ENCODE data around the gene FAM229A. TPM values are rescaled to one million over a fixed set of nuclear protein-coding genes. Genes with fewer than 3 reads are reported as not detected.

The FAM229A gene
- total RNA-seq, 2 experiments from 2014 or later = 4.6 to 5.5 TPM

DNA sequence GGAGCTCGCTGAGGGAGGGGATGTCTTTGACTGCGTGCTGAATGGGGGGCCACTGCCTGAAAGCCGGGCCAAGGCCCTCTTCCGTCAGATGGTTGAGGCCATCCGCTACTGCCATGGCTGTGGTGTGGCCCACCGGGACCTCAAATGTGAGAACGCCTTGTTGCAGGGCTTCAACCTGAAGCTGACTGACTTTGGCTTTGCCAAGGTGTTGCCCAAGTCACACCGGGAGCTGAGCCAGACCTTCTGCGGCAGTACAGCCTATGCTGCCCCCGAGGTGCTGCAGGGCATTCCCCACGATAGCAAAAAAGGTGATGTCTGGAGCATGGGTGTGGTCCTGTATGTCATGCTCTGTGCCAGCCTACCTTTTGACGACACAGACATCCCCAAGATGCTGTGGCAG is 1.4 kb upstream of the FAM229A start:
- no peak for ATAC-seq
- TF ChIP-seq, protein P1, sequence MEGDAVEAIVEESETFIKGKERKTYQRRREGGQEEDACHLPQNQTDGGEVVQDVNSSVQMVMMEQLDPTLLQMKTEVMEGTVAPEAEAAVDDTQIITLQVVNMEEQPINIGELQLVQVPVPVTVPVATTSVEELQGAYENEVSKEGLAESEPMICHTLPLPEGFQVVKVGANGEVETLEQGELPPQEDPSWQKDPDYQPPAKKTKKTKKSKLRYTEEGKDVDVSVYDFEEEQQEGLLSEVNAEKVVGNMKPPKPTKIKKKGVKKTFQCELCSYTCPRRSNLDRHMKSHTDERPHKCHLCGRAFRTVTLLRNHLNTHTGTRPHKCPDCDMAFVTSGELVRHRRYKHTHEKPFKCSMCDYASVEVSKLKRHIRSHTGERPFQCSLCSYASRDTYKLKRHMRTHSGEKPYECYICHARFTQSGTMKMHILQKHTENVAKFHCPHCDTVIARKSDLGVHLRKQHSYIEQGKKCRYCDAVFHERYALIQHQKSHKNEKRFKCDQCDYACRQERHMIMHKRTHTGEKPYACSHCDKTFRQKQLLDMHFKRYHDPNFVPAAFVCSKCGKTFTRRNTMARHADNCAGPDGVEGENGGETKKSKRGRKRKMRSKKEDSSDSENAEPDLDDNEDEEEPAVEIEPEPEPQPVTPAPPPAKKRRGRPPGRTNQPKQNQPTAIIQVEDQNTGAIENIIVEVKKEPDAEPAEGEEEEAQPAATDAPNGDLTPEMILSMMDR (IDR thresholded peaks at IDR 0.05) = no peak
- Mint-ChIP-seq H3K27ac (no peak overlapping the region), H3K27me3 (no peaks in the 10 kb centered on the region), H3K36me3 (ENCODE audit: low read depth) (peaks cover 1% of the 10 kb centered on the region), H3K4me3 (no peak overlapping the region), H3K4me1 (ENCODE audit: low read depth) (peaks cover 20% of the 10 kb centered on the region), H3K9me3 (no peaks in the 10 kb centered on the region)
- ChIA-PET POLR2A (interaction anchor here (0.6 to 1.5 kb wide), 4 partner anchors 8 to 67 kb away, joined by 3 to 4 read pairs (median 4); no protein-coding TSS in a partner anchor), CTCF (no interaction called here)
- intact Hi-C loops (cut with micrococcal nuclease) = no loop called here
- DNase-seq = no peak

DNA sequence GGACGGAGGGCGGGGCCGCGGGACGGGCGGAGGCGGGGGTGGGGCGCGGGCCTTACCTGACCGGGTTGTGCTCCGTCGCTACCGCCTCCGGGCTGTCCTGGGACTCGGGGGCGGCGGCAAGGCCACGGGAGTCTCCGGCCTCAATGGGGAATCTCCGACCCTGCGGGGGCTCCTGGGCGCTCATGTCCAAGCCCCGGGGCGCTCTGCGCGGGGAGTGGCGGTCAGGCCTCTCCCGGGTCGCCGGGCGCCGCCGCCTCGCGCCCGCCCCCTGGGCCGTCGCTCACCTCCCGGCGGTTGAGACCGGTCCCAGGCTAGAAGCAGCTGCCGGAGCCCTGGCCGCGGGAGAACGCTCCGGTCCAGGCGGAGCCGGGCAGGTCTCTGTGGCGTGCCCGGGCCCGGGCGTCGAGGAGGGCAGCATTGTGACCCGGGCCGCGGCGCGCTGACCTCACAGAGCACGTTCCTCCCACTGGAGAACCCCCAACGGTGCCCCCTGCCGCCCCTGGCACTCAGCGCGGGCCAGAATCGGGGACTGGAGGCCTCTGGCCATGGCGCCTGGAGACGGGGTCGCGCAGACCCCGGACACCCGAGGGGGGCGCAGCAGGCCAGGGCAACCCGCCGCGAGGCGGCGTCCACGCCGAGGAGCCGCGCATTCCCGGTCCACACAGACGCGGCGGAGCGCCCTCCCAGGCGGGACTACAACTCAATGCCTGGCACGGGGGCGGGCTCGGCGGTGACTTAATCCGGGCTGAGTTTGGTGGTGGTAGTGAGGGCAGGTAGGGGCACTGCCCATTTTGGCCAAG is 411 bp downstream of the FAM229A start:
- intact Hi-C loops (cut with micrococcal nuclease) = no loop called here
- ChIA-PET CTCF (interaction anchor here (1.5 to 1.7 kb wide), 2 partner anchors 11 to 20 kb away, joined by 3 to 5 read pairs; no protein-coding TSS in a partner anchor), POLR2A (no interaction called here)
- peaks cover 1% of the 10 kb centered on the region for H3K36me3 Mint-ChIP-seq (ENCODE audit: low read depth)
- DNase-seq (peak; percentile 42), ATAC-seq (peak; percentile 58)
- H3K4me1 Mint-ChIP-seq (ENCODE audit: low read depth) = peaks cover 20% of the 10 kb centered on the region
- no peaks in the 10 kb centered on the region for H3K27me3 Mint-ChIP-seq
- H3K9me3 Mint-ChIP-seq = no peaks in the 10 kb centered on the region
- H3K27ac Mint-ChIP-seq = no peak overlapping the region
- TF ChIP-seq, protein P1 (IDR thresholded peaks at IDR 0.05) = peak; percentile 18
- H3K4me3 Mint-ChIP-seq = peak overlapping the region; percentile 6

DNA sequence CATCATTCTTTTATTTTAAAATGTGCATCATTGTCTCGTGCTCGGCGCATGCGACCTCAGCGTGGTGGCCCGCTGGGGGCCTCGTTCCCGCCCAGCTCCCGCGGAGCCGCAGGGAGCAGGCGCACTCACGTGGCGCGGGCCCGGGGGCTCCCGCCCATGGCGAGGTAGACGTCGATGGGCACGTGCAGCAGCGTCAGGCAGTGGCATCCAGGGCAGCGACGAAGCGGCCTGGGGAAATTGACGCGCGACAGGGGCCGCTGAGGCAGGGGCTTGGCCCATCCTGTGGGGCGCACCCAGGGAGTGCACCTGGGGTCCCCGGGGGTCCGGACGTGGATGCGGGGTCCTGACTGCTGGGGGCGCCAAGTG is 994 bp downstream of the FAM229A start:
- ChIA-PET CTCF (no interaction called here), POLR2A (no interaction called here)
- Mint-ChIP-seq H3K4me1 (ENCODE audit: low read depth) (peaks cover 20% of the 10 kb centered on the region), H3K27ac (no peak overlapping the region), H3K9me3 (no peaks in the 10 kb centered on the region), H3K4me3 (no peak overlapping the region), H3K27me3 (no peaks in the 10 kb centered on the region), H3K36me3 (ENCODE audit: low read depth) (peaks cover 1% of the 10 kb centered on the region)
- ATAC-seq (no peak), DNase-seq (no peak)
- TF ChIP-seq, protein P1 (IDR thresholded peaks at IDR 0.05) = no peak
- intact Hi-C loops (cut with micrococcal nuclease) = no loop called here

DNA sequence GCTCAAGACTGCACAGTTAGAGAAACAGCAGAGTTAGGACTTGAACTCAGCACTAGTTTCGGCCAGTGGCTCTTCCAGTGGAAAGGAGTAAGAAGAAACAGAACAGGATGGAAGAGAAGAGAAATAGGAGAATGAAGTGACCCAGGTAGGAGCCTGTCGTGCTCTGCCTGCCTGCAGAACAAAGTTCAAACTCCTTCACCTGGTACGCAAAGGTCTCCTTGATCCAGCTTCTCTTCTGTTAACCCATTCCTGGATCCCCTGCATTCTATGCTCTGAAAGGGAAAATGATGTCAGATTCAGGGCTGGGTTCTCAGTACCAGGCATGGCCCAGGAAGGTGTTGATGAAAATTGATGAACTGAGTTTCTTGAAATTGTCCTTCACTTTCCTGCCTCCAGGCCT is 3.9 kb downstream of the FAM229A start:
- Mint-ChIP-seq H3K36me3 (ENCODE audit: low read depth) (peaks cover 1% of the 10 kb centered on the region), H3K4me3 (no peak overlapping the region), H3K4me1 (ENCODE audit: low read depth) (peaks cover 26% of the 10 kb centered on the region), H3K27me3 (no peaks in the 10 kb centered on the region), H3K9me3 (no peaks in the 10 kb centered on the region), H3K27ac (no peak overlapping the region)
- ChIA-PET POLR2A (no interaction called here), CTCF (interaction anchor here (1.0 to 1.2 kb wide), 3 partner anchors 14 to 143 kb away, joined by 3 to 5 read pairs (median 3); no protein-coding TSS in a partner anchor)
- intact Hi-C loops (cut with micrococcal nuclease) = no loop called here
- ATAC-seq (no peak), DNase-seq (no peak)
- TF ChIP-seq, protein P1 (IDR thresholded peaks at IDR 0.05) = no peak

DNA sequence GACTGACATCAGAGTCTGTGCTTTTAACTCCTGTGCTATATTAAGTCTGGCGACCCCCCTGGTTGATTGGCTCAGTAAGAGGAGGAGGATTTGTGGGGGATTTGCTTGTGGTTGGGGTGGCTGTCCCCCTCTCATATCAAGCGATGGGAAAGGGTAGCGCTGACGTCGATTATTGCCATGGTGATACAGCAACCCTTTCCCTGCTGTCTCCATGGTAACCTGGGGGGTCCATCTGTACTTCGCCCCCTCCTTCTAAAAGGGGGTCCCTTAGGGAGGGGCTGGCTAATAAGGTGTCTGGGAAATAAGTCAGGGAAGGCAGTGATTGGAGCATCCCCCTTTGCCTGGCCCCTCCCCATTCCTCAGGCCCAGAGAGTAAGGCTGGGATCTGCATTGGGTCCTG is 4.7 kb downstream of the FAM229A start:
- POLR2A ChIA-PET = no interaction called here

More for the DNA sequence above, 4.7 kb downstream of the FAM229A start:
- TF ChIP-seq, protein P1 (IDR thresholded peaks at IDR 0.05) = no peak
- H3K27me3 Mint-ChIP-seq = no peaks in the 10 kb centered on the region
- H3K4me1 Mint-ChIP-seq (ENCODE audit: low read depth) = peaks cover 30% of the 10 kb centered on the region
- no peak overlapping the region for H3K4me3 Mint-ChIP-seq
- intact Hi-C loops (cut with micrococcal nuclease) = no loop called here
- no peaks in the 10 kb centered on the region for H3K9me3 Mint-ChIP-seq
- CTCF ChIA-PET = interaction anchor here (0.7 to 1.1 kb wide), 3 partner anchors 8 to 36 kb away, joined by 3 read pairs; no protein-coding TSS in a partner anchor
- ATAC-seq = no peak
- peaks cover 1% of the 10 kb centered on the region for H3K36me3 Mint-ChIP-seq (ENCODE audit: low read depth)
- no peak overlapping the region for H3K27ac Mint-ChIP-seq
- no peak for DNase-seq

All from activated CD8-positive, alpha-beta T cell treated with anti-CD3 and anti-CD28 coated beads for 36 hours (primary cell).